DMS153 (cell line): Measurements from ENCODE around the gene RPL13A.

Source experiments
- DNase-seq: peaks from one replicate; lab custom pipeline; 2025; lab: John Stamatoyannopoulos, UW

RPL13A gene

GRCh38 chr19:49506575-49507105 lies 19.2 kb downstream of the RPL13A start:
- peak; percentile 18 for DNase-seq

- DNase-seq: no peak
These were observed 20.5 kb downstream of the RPL13A start for GRCh38 chr19:49507803-49508494.

- DNase-seq: no peak
These were observed 25.8 kb downstream of the RPL13A start for GRCh38 chr19:49512970-49513745.

- DNase-seq: no peak
These were observed 26.3 kb downstream of the RPL13A start for GRCh38 chr19:49513746-49514118.

- no peak for DNase-seq
These were observed 26.7 kb downstream of the RPL13A start for GRCh38 chr19:49514151-49514550.

- DNase-seq: no peak
These were observed 28.4 kb downstream of the RPL13A start for GRCh38 chr19:49515767-49516166.

- DNase-seq: no peak
These were observed 30.6 kb downstream of the RPL13A start for GRCh38 chr19:49518033-49518432.

GRCh38 chr19:49520705-49521319 lies 33.4 kb downstream of the RPL13A start:
- DNase-seq: no peak

- DNase-seq: no peak
These were observed 37.5 kb downstream of the RPL13A start for GRCh38 chr19:49524812-49525455.

- no peak for DNase-seq
These were observed 40.9 kb downstream of the RPL13A start for GRCh38 chr19:49528211-49528771.

- DNase-seq: no peak
These were observed 43.3 kb downstream of the RPL13A start for GRCh38 chr19:49530708-49531107.

- DNase-seq: no peak
These were observed 46.4 kb downstream of the RPL13A start for GRCh38 chr19:49533551-49534488.

- no peak for DNase-seq
These were observed 47.4 kb downstream of the RPL13A start for GRCh38 chr19:49534632-49535385.

- no peak for DNase-seq
These were observed 49.6 kb downstream of the RPL13A start for GRCh38 chr19:49536921-49537462.

GRCh38 chr19:49538643-49539042 lies 51.2 kb downstream of the RPL13A start:
- DNase-seq: no peak

- DNase-seq: no peak
These were observed 52.0 kb downstream of the RPL13A start for GRCh38 chr19:49539192-49539952.
